GM21360 (cell line): ENCODE measurements around the gene ACOT12.
"Not testable (repeated sequence)": the region's sequence is repeated elsewhere in the genome, so short reads cannot be mapped to it uniquely, and the experiment has no call there.

Source experiments
- ATAC-seq: cut with Tn5 transposase; IDR thresholded peaks from one replicate; pipeline ENCODE4 v1.9.1; 2021; ENCODE audit warnings: mild to moderate bottlenecking, moderate library complexity; ENCODE audit not compliant: unreplicated experiment

Gene ACOT12

GRCh38 chr5:81345411-81346003, 48.4 kb downstream of the ACOT12 start:
- no peak for ATAC-seq

DNA sequence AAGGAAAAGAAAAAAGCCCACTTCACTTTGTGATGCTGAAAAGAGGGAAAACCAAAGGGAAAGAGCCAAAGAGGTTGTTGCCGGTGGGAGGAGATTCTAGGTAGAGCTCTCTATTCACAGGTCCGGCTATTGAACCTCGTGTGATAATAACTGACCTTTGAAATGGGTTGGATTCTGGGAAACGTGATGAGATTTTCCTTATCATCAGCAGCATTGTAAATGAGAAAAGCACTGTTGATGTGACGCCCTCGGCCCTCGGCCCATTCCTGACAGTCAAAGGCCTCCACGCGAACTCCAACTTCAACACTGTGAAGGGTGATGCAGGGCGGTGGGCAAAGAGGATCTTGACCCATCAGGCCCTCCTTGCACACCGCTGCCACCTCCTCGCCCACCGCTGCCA, 49.2 kb downstream of the ACOT12 start:
- ATAC-seq: no peak

GRCh38 chr5:81338213-81338612, 55.7 kb downstream of the ACOT12 start:
- not testable (repeated sequence) for ATAC-seq

GRCh38 chr5:81337803-81338202, 56.1 kb downstream of the ACOT12 start:
- no peak for ATAC-seq

GRCh38 chr5:81336556-81336955, 57.4 kb downstream of the ACOT12 start:
- no peak for ATAC-seq

DNA sequence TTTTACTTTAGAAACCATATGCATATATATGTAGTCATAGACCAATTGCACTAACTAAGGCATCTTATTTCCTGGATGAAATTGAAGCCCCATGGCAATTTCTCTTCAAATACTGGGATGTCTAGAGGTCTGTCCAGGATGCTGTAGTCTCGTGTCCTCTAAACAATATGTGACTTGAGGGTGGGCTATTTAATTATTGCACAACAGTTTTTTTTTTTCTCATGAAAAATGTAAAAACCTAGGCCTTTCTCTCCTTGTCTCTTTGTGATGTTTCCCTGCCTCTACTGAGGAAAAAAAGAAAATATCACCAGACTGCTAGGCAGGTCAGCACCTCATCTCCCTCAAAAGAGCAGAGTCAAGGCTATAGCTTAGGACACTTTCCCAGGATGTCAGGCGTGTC, 58.0 kb downstream of the ACOT12 start:
- no peak for ATAC-seq

DNA sequence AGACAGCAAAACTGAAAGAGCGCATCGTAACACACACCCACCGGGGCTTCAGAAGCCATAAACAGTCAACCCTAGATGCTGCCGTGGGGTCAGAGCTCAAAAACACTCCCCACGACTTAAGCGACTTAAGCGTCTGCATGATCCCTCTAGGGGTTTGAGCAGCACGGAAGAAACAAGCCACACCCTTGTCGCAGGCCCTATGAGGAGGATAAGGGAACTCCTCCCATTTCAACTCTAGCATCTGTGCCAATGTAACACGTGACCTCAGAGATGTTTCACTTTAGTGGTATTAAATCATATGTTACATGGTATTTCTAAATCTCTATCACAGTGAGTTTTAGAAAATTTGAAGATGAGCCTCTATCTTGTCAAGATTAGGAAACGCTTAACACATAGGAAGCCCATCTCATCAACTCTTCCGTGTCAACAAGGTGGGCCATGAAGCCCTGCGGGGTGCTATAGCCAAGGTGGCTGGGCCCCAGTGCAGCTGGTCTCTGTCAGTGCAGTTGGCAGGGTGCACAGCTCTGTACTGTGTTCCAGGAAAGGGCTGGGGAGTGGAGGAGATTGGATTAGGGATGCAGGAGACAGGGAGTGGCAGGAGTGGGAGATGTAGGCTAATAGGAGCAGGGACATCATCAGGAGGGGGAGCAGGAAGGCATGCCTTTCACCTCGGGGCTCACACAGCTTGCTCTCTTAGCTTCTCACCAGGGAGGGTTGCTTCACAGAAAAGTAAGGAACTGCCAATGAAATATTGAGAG, 59.5 kb downstream of the ACOT12 start:
- no peak for ATAC-seq

- ATAC-seq: no peak
Observed at GRCh38 chr5:81326554-81326953, 67.4 kb downstream of the ACOT12 start.

DNA sequence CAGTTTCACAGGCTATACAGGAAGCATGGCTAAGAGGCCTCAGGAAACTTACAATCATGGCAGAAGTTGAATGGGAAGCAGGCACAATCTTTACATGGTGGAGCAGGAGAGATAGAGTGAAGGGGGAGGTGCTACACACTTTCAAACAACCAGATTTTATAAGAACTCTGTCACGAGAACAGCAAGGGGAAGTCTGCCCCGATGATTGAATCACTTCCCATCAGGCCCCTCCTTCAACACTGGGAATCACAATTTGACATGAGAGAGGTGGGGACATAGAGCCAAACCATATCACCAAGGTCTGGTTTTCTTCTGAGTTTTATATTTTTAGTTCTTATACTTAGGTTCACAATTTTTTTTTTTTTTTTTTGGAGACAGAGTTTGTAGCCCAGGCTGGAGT, 76.4 kb downstream of the ACOT12 start:
- ATAC-seq: no peak

GRCh38 chr5:81316571-81316970, 77.4 kb downstream of the ACOT12 start:
- no peak for ATAC-seq

DNA sequence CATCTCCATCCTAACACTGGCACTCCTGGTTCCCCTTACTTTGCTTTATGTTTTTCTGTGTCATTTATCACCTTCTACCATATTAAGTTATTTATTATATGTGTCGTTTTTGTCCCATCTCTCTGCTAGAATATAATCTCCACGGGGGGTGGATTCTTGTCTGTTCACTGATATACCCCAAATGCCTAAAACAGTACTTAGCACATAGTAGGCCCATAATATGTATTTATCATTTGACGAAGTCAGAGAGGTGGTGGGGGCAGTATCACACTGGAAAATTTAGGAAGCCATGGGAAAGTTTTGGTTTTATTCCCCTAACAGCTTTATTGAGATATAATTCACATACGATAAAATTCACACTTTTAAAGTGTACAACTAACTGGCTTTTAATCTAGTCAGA, 78.1 kb downstream of the ACOT12 start:
- no peak for ATAC-seq

DNA sequence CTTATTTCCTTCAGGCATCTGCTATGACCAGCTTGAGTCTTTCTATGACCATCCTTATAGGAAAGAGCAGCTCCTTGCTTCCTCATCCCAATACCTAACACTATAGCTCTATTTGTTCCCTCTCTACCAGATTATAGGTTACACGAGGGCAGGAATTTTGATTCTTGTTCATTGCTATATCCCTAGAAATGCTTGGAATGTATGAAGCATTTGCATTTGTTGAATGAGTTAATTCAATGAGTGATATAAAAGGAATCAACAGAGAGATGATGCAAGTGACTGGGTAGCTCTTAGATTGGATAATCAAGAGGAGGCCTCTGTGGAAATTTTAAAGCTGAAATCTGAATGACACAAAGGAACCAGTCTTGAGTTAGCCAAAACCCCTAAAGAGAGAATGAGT, 78.6 kb downstream of the ACOT12 start:
- no peak for ATAC-seq

GRCh38 chr5:81314581-81314980, 79.4 kb downstream of the ACOT12 start:
- no peak for ATAC-seq

GRCh38 chr5:81313686-81314085, 80.2 kb downstream of the ACOT12 start:
- ATAC-seq: no peak

DNA sequence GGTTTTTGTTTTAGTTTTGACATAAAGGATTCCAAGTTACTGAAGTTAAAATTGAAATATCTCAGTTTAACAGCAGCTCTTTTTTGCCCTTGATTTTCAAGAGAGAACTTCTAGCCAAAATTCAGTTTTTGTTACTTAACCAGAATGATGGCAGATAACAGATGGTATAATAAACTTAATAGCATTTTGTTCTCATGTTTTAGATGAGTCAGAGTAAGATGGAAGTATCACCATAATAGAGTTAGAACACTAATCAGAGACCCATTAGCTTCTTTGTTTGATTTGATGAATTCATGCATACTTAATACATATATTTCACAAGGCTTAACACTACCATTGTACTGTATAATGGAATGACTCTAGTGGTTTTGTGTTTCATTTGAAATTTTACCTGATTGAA, 80.7 kb downstream of the ACOT12 start:
- no peak for ATAC-seq

- no peak for ATAC-seq
Observed at GRCh38 chr5:81310402-81311063, 83.4 kb downstream of the ACOT12 start.

GRCh38 chr5:81308836-81309235, 85.1 kb downstream of the ACOT12 start:
- no peak for ATAC-seq

DNA sequence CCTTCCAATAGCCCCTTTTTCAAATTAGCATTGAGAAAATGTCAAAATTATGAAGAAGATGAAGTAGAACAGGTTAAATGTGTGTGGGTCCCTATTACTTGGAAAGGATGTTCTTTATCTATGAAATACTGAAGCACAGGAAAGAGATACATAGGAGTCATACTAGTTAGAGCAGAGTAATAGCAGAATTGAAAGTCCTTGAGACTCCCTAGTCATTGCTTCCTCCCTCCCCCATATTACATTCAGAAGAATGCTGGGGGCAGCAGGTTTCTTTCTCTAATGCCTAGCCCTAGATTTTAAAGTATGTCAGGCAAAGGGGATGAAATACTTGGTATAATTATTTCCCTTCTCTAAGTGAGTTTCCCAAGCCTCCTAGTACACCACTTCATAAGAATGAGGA, 88.1 kb downstream of the ACOT12 start:
- ATAC-seq: no peak

DNA sequence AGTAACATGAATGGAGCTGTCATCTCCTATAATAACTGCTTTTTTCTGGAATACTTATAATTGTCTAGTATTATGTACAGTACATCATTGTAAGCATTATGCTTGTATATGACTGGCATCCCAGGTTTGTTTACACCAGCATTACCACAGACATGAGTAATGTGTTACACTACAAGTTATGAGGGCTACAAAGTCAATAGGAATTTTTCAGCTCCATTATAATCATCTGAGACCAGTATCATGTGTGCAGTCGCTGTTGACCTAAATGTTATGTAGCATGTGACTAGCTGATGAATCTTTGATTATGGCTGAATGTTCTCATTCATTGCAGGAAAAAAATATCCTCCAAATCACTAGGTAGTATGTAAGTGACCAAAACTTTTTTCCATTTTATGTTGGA, 90.4 kb downstream of the ACOT12 start:
- no peak for ATAC-seq

DNA sequence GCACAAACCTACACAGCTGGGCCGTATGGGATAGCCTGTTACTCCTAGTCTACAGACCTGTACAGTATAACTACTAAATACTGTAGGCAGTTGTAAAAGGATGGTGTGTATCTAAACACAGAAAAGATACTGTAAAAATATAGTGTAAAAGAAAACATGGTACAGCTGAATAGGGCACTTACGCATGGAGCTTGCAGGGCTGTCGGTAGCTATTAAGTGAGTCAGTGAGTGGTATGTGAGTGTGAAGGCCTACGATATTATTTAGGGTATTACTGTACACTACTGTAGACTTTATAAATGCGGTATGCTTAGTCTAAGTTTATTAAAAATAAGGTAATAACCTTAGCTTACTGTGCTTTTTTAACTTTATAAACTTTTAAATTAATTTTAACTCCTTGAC, 91.3 kb downstream of the ACOT12 start:
- no peak for ATAC-seq

- peak; percentile 94 for ATAC-seq
Observed at GRCh38 chr5:81301271-81302015, 92.5 kb downstream of the ACOT12 start, which contains the start of gene ZCCHC9. ZCCHC9 (plus strand) TSS chr5:81301587; CDS start chr5:81304758, 3,171 bp downstream.

DNA sequence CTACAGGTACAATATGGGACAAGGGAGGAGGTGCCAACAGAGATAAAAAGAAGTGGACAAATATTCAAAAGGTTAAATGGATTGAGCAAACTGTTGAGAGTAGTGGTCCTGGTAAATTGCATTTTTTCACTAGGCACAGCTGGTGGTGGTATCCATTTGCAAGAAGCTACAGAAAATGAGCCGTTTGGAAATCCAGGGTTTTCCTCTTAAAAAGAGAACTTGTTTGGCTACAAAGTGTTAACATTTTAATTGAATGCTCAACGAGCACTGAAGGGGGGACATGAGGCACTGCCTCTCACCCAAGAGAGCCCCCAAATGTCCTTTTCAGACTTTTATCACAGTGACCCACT, 93.0 kb downstream of the ACOT12 start:
- no peak for ATAC-seq
